ENCODE data around the gene AIMP1.
A peak's percentile ranks its signal among the peaks of the same experiment; 100 is the strongest.

The AIMP1 gene

GRCh38 chr4:106368678-106369077, 52.3 kb downstream of the AIMP1 start, which contains the start of gene GIMD1:
Gene GIMD1, minus strand, starts transcription at chr4:106368778. Its CDS starts 1,343 bp downstream, at chr4:106367435.
- no peak for TF ChIP-seq ZFX (IDR thresholded peaks at IDR 0.05)
- TF ChIP-seq CTCF (conservative IDR thresholded peaks at IDR 0.05) = no peak
- no peak within 1 kb of the TSS for H3K27ac ChIP-seq

GRCh38 chr4:106369456-106370060, 53.2 kb downstream of the AIMP1 start:
- peak; percentile 82 for TF ChIP-seq CTCF (conservative IDR thresholded peaks at IDR 0.05)
- TF ChIP-seq ZFX (IDR thresholded peaks at IDR 0.05) = no peak
- no peak overlapping the region for H3K27ac ChIP-seq

- TF ChIP-seq ZFX (IDR thresholded peaks at IDR 0.05) (no peak), CTCF (conservative IDR thresholded peaks at IDR 0.05) (no peak)
- no peak overlapping the region for H3K27ac ChIP-seq
These were observed 53.9 kb downstream of the AIMP1 start for GRCh38 chr4:106370214-106370613.

- TF ChIP-seq ZFX (IDR thresholded peaks at IDR 0.05) = no peak
These were observed 54.8 kb downstream of the AIMP1 start for GRCh38 chr4:106371161-106371560.

GRCh38 chr4:106373026-106373425, 56.7 kb downstream of the AIMP1 start:
- TF ChIP-seq ZFX (IDR thresholded peaks at IDR 0.05) = no peak
- no peak for TF ChIP-seq CTCF (conservative IDR thresholded peaks at IDR 0.05)
- H3K27ac ChIP-seq = no peak overlapping the region

More at GRCh38 chr4:106371161-106371560, 54.8 kb downstream of the AIMP1 start:
- no peak overlapping the region for H3K27ac ChIP-seq

GRCh38 chr4:106380179-106380578, 63.8 kb downstream of the AIMP1 start:
- no peak overlapping the region for H3K27ac ChIP-seq
- TF ChIP-seq CTCF (conservative IDR thresholded peaks at IDR 0.05) (no peak), ZFX (IDR thresholded peaks at IDR 0.05) (no peak)

GRCh38 chr4:106384878-106385277, 68.5 kb downstream of the AIMP1 start:
- TF ChIP-seq ZFX (IDR thresholded peaks at IDR 0.05) = no peak
- no peak for TF ChIP-seq CTCF (conservative IDR thresholded peaks at IDR 0.05)
- H3K27ac ChIP-seq = no peak overlapping the region

GRCh38 chr4:106385853-106386393, 69.6 kb downstream of the AIMP1 start:
- no peak for TF ChIP-seq ZFX (IDR thresholded peaks at IDR 0.05)
- TF ChIP-seq CTCF (conservative IDR thresholded peaks at IDR 0.05) = no peak
- H3K27ac ChIP-seq = no peak overlapping the region

Data from C4-2B (cell line).